NCI-H82 treated with DMSO at 0.1 percent for 48 hours (cell line): Measurements from ENCODE around the gene OR51B4.
"Not testable (repeated sequence)": the region's sequence is repeated elsewhere in the genome, so short reads cannot be mapped to it uniquely, and the experiment has no call there.

ENCODE experiments used
- DNase-seq: peaks from one replicate; lab custom pipeline; 2025; ENCODE audit not compliant: unreplicated experiment; lab: John Stamatoyannopoulos, UW

Gene OR51B4

GRCh38 chr11:5301846-5302245, at the start of gene OR51B4:
OR51B4 (minus strand) TSS chr11:5301946; CDS start chr11:5301946, 0 bp downstream.
- no peak for DNase-seq

- no peak for DNase-seq
Measured at GRCh38 chr11:5351208-5351607, 49.5 kb upstream of the OR51B4 start, which contains the start of gene OR51B6. OR51B6 (plus strand) TSS chr11:5351508; CDS start chr11:5351508, 0 bp downstream.

DNA sequence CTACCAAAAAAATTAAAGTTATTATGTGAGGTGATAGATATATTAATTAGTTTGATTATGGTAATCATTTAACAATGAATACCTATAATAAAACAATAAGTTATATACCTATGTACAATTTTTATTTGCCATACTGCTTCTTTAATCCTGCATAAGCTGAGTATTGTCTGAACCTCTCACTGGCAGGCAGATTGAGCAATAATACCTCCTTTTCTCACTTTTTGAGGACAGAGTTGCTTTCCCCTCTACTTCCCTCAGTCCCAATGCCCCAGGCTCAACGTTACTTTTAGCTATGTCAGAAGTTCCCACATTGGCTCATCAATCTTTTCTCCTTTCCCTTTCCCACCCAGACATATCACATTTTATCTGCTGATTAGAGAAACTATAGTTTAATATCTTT, 47.8 kb upstream of the OR51B4 start:
- DNase-seq: no peak

DNA sequence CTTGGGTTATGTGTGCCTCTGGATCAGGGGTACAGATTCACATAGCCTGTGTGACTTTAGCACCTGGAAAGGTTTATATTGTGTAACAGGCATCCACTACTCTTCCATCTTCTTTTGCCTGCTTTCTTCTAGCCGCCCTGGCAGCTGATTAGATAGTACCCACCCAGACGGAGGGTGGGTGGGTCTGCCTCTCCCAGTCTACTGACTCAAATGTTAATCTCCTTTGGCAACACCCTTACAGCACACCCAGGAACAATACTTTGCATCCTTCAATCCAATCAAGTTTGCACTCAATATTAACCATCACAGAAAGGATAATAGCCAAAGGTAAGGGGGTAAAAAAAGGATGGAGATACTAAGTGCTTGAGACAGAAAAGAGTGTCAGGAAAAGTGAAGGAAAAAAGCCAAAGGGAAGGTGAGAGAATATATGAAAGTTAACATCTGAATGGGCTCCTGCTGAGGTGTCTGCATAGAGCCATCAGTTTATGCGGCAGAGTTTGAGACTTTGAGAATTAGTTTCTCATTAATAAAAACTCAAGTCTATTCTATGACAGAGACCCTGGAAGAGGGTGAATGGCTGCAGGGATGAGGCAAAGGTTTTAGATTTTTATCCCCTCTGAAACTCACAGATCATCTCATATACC, 46.9 kb upstream of the OR51B4 start:
- DNase-seq: no peak

DNA sequence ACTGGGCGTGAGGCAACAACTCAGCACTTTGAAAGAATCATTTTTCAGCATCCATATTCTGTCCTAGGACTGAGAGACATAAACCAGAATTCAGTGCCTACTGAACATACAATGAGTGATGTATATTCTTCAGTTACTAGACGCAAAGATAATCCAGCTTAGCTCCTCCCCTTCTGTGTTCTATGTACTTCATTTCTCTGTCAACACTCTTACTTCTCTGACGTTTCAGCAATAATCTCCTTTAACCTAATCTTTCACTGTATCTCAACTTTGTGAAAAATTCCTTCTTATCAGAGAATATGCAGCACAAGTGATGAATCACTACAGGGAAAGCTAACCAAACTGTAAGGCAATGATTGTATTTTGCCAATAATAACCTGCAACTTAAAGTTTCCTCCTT, 44.1 kb upstream of the OR51B4 start:
- DNase-seq: no peak

GRCh38 chr11:5343474-5344335, 42.0 kb upstream of the OR51B4 start, which contains the start of gene OR51B5:
OR51B5 (minus strand) TSS chr11:5343524; CDS start chr11:5343524, 0 bp downstream.
- DNase-seq: no peak

- no peak for DNase-seq
Measured at GRCh38 chr11:5339771-5340322, 38.1 kb upstream of the OR51B4 start.

GRCh38 chr11:5337253-5337652, 35.5 kb upstream of the OR51B4 start:
- not testable (repeated sequence) for DNase-seq

GRCh38 chr11:5336331-5336730, 34.6 kb upstream of the OR51B4 start:
- DNase-seq: no peak

GRCh38 chr11:5335170-5335569, 33.4 kb upstream of the OR51B4 start:
- no peak for DNase-seq

DNA sequence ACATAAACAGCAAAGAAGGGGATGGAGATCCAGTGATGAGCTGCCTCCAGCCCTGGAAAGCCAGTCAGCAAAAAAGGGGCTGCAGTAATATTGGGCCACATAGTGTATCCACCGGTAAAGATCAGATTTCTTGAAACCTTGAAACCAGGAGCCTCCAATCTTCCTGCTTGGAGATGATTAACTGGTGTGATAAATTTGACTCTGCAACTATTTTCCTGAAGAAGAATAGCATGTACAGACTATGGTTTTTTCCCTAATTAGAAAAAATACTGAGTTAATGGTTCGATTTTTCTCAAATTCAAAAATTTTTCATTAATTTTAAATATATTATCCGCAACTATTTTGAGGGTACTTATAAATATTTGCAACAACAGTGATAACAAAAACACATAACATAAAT, 22.5 kb upstream of the OR51B4 start, which contains the start of gene OR51B2:
OR51B2 (minus strand) TSS at position 101 of the 400 bp plus-strand sequence; CDS start at position 101, 0 bp downstream.
- DNase-seq: no peak

DNA sequence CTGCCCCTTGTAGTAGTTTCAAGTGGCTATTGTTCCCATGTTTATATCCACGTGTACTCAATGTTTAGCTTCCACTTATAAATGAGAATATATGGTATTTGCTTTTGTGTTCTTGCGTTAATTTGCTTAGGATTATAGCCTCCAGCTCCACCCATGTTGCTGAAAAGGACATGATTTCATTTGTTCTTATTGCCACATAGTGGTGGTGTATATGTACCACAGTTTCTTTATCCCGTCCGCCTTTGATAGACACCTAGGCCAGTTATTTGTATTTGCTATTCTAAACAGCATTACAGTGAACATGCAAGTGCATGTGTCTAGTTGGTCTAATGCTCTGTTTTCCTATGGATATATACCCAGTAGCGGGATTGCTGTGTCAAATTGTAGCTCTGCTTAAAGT, 15.5 kb upstream of the OR51B4 start:
- no peak for DNase-seq

DNA sequence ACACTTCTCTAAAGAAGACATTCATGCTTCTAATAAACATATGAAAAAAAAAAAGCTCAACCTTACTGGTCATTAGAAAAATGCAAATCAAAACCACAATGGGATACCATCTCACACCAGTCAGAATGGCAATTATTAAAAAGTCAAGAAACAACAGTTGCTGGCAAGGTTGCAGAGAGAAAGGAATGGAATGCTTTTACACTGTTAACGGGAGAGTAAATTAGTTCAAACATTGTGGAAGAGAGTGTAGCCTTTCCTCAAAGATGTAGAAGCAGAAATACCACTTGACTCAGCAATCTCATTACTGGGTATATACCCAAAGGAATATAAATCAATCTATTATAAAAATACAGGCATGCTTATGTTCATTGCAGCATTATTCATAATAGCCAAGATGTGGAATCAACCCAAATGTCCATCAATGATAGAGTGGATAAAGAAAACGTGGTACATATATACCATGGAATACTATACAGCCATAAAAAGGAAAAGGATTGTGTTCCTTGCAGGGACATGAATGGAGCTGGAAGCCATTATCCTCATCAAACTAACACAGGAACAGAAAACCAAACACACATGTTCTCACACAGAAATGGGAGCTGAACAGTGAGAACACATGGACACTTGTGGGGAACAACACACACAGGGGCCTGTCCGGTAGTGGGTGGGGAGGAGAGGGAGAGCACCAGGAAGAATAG, 11.7 kb upstream of the OR51B4 start:
- not testable (repeated sequence) for DNase-seq

DNA sequence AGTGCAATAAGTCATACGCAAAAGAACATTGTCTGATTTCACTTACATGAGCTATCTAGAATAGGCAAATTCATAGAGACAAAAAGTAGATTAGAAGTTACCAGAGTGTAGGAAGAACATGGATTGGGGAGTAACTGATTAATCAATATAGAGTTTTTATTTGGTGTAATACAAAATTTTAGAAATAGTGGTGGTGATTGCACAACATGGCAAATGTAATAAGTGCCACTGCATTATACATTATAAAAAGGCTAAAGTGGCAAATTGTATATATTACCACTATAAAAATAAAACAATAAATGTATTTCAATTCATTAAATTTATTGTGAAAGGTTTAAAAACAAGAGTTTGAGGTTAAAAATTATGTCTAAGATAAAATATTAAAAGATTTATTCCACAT, 8.7 kb upstream of the OR51B4 start:
- no peak for DNase-seq

GRCh38 chr11:5307256-5308019, 5.7 kb upstream of the OR51B4 start:
- no peak for DNase-seq

- no peak for DNase-seq
Measured at GRCh38 chr11:5304046-5304445, 2.3 kb upstream of the OR51B4 start.

GRCh38 chr11:5303626-5304025, 1.9 kb upstream of the OR51B4 start:
- DNase-seq: no peak

- no peak for DNase-seq
Measured at GRCh38 chr11:5300251-5300650, 1.5 kb downstream of the OR51B4 start.

DNA sequence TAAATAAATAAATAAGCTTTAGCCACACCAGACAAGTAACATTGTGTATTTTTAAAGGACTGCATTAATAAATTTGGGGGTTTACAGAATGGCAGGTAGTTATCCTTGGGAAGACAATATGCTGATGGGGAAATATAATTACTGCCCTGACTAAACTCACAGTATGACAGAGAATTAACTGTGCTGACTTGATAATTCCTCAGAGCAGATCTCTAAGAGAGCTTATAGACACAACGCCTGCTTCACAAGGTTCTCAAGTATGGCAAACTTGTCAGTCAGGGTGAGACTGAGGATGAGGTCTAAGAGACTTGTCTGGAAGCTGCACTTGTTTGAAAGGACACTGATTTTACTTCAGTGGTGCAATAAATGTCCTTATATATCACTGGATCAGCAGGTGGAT, 3.3 kb downstream of the OR51B4 start:
- DNase-seq: no peak

DNA sequence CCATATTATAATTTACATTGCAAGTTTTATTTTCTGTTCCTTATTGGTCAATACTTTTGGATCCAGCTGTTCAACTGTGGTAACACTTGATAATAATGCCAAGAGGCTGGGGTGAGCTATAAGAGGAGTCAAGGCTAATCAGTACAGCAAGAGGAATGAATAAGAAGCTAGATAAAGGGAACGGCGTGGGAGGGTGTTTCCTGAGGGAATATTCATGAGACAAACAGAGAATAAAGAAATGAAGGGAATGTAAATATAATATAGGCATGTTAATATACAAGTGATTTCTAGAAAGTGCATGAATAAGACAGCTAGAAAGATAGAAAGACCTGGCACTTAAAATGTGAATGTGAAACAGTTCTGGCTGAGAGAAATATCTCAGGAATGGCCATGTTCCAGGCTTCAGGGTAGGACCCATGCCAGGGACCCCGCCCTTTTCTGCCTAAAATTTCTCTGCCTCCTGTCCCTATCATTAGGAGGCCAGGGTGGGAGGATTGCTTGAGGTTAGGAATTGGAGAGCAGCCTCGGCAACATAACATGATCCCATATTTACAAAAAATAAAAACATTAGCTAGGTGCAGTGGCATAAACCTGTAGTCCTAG, 3.9 kb downstream of the OR51B4 start:
- DNase-seq: no peak
